Right lobe of liver (tissue), 6 donors: ENCODE measurements around the gene YEATS4. TPM values are rescaled to one million over a fixed set of nuclear protein-coding genes. Genes with fewer than 3 reads are reported as not detected.

Experiments
- ATAC-seq, 4 donors: fragments of 200-7000 bp; cut with Tn5 transposase; one replicate each; pipeline ENCODE4 v1.9.1; 2020; ENCODE audit warnings: mild to moderate bottlenecking in 4 of 4, moderate library complexity in 4 of 4
- DNase-seq, 3 donors: peaks; one replicate each; pipeline ENCODE4 v3.0.0-alpha.2; 2020
- H3K27ac ChIP-seq, 3 donors: fragments of 200-600 bp; one replicate each; pipeline ENCODE4 v1.8.0; 2022
- H3K27me3 ChIP-seq, 2 donors: fragments of 200-600 bp; one replicate each; pipeline ENCODE4 v1.8.0; 2022
- H3K36me3 ChIP-seq, 4 donors: fragments of 200-600 bp; sonication (generic) in 1 of 4; one replicate each; pipeline versions ENCODE4 v1.5.1 to v1.8.0; 2017 to 2022; ENCODE audit warnings: control low read depth in 1 of 4
- H3K4me1 ChIP-seq, 4 donors: fragments of 200-600 bp; sonication (generic) in 1 of 4; one replicate each; pipeline versions ENCODE4 v1.5.1 to v1.8.0; 2017 to 2022; ENCODE audit warnings: control low read depth in 1 of 4
- H3K4me3 ChIP-seq, 3 donors: fragments of 200-600 bp; one replicate each; pipeline ENCODE4 v1.8.0; 2022
- H3K9me3 ChIP-seq, 4 donors: fragments of 200-600 bp; sonication (generic) in 1 of 4; one replicate each; pipeline versions ENCODE4 v1.5.1 to v1.8.0; 2017 to 2022; ENCODE audit warnings: control low read depth in 1 of 4
- CTCF ChIP-seq, 4 donors: fragments of 200-600 bp in 3 of 4; fragments of 450-650 bp in 1 of 4; IDR thresholded peaks; one replicate each; pipeline versions ENCODE4 v1.5.1 to v1.8.0; 2016 to 2022; ENCODE audit warnings: antibody characterized with exemption in 4 of 4, mild to moderate bottlenecking in 2 of 4
- POLR2A ChIP-seq: fragments of 450-650 bp; IDR thresholded peaks from one replicate; pipeline ENCODE4 v1.6.1; 2017; ENCODE audit warnings: antibody characterized with exemption, mild to moderate bottlenecking
- WGBS: methylation state at CpG from one replicate; pipeline ENCODE4 v1.1.6; 2018; ENCODE audit warnings: low coverage, low lambda C conversion rate; ENCODE audit not compliant: insufficient coverage; ENCODE audit errors: missing lambda C conversion rate; 5-methylcytosine and 5-hydroxymethylcytosine counted together
- intact Hi-C, 2 donors: fragments of 100-400 bp; cut with DNase I; formaldehyde crosslinking; loops; one replicate each; pipeline versions ENCODE4 v1.11.2 to v1.14.1; 2022
- small RNA-seq, 2 experiments: library from RNA; depleted of rRNA; stranded (forward); fragments of <200 nt; gene quantifications; one replicate each; pipeline ENCODE3, GENCODE V24; 2016
- total RNA-seq, 6 experiments: library from RNA; depleted of rRNA in 2 of 6; stranded (reverse); fragments of >200 nt in 2 of 6; fragmentation: NEBNext Ultra II Directional in 3 of 6; extraction: Animal tissue kit (Norgen Biotek cat#: 25700) in 3 of 6; gene quantifications; one replicate each; pipeline versions ENCODE4 v1.1.0 to v1.2.4, GENCODE V29; 2016 to 2023
- donor health status: DM: no; HTN: yes; CAD: no.
- donor health status: DM: no; HTN: no; CAD: no.
- donor health status: DM: no; HTN: no; CAD: no.
- donor health status: DM: no; HTN: yes; CAD: no.
- donor health status: DM: no; HTN: yes; CAD: no.

YEATS4 gene
- total RNA-seq, 6 experiments from 2014 or later = 2.9 to 17.3 (median 5.8) TPM

GRCh38 chr12:69437073-69437472 is 77.5 kb downstream of the YEATS4 start:
- Histone ChIP-seq H3K9me3 (no peaks in the 10 kb centered on the region), H3K27ac (no peak overlapping the region), H3K27me3 (no peaks in the 10 kb centered on the region), H3K4me3 (no peak overlapping the region), H3K4me1 (peaks cover 0 to 4% (median 0%) of the 10 kb centered on the region in 4 donors), H3K36me3 (no peaks in the 10 kb centered on the region)
- DNase-seq (no peak), ATAC-seq (no peak)
- intact Hi-C loops = no loop called here
- WGBS = 49% methylated on average over 2 of the region's 2 CpGs
- TF ChIP-seq CTCF (IDR thresholded peaks at IDR 0.05) (no peak), POLR2A (no peak)

GRCh38 chr12:69438539-69438938 is 79.0 kb downstream of the YEATS4 start:
- intact Hi-C loops = no loop called here
- Histone ChIP-seq H3K4me1 (peaks cover 0 to 4% (median 0%) of the 10 kb centered on the region in 4 donors), H3K9me3 (no peaks in the 10 kb centered on the region), H3K27me3 (no peaks in the 10 kb centered on the region), H3K27ac (no peak overlapping the region), H3K4me3 (no peak overlapping the region), H3K36me3 (no peaks in the 10 kb centered on the region)
- WGBS = 90% methylated on average over 1 of the region's 3 CpGs
- ATAC-seq (no peak), DNase-seq (no peak)
- no peak for TF ChIP-seq POLR2A
- TF ChIP-seq CTCF (IDR thresholded peaks at IDR 0.05) = no peak

- no peak overlapping the region for H3K27ac ChIP-seq
- no peaks in the 10 kb centered on the region for H3K9me3 ChIP-seq
- WGBS = 100% methylated on average over 3 of the region's 3 CpGs
- H3K27me3 ChIP-seq = no peaks in the 10 kb centered on the region
- TF ChIP-seq POLR2A (no peak), CTCF (IDR thresholded peaks at IDR 0.05) (no peak)
- intact Hi-C loops = no loop called here
- DNase-seq = no peak
- H3K4me3 ChIP-seq = no peak overlapping the region
- H3K36me3 ChIP-seq = no peaks in the 10 kb centered on the region
- ATAC-seq = no peak
- H3K4me1 ChIP-seq = peaks cover 0 to 4% (median 0%) of the 10 kb centered on the region in 4 donors
Measured at GRCh38 chr12:69440016-69440415, 80.5 kb downstream of the YEATS4 start.

Small RNA genes lying within 50 kb of the gene (small RNA-seq; reads per million reads assigned to genes)
- 0 reads per million in 2 experiments for gene RN7SL804P

Other genes with a start within 250 kb of the YEATS4 start
- 10 to 100 TPM; 11.6 to 25.2 (median 15.9) TPM for gene CPSF6, start 120.2 kb upstream of the YEATS4 start, total RNA-seq
- 10 to 100 TPM in 5 of 6 experiments, 1 to 10 TPM in 1; 3.5 to 69.9 (median 18.8) TPM for gene LYZ, start 11.4 kb upstream of the YEATS4 start, total RNA-seq
- gene FRS2, start 110.6 kb downstream of the YEATS4 start, total RNA-seq = 10 to 100 TPM; 13.8 to 27.8 (median 15.8) TPM
- 10 to 100 TPM; 39.8 to 81.9 (median 54.3) TPM for gene CCT2, start 225.7 kb downstream of the YEATS4 start, total RNA-seq